Suprapubic skin (tissue), 3 donors: ENCODE results near the gene RAG2.

ENCODE experiments used
- CTCF ChIP-seq, 2 donors: fragments of 200-600 bp in 1 of 2; fragments of 450-650 bp in 1 of 2; sonication (generic) in 1 of 2; IDR thresholded peaks; one replicate each; pipeline ENCODE4 v1.5.1; 2016 to 2019; ENCODE audit warnings: antibody characterized with exemption in 2 of 2, mild to moderate bottlenecking in 1 of 2, moderate library complexity in 1 of 2
- POLR2AphosphoS5 ChIP-seq, 3 donors: sonication (generic); formaldehyde crosslinking; IDR thresholded peaks; one replicate each; pipeline ENCODE4 v1.6.1; 2017; ENCODE audit warnings: antibody characterized with exemption in 3 of 3

GRCh38 chr11:36586543-36586942, 11.5 kb downstream of the RAG2 start:
- no peak for TF ChIP-seq CTCF (IDR thresholded peaks at IDR 0.05)
- no peak for TF ChIP-seq POLR2AphosphoS5 (IDR thresholded peaks at IDR 0.05)
